ENCODE results near the gene ERP44.
"Not testable (repeated sequence)": the region's sequence is repeated elsewhere in the genome, so short reads cannot be mapped to it uniquely, and the experiment has no call there.

The ERP44 gene

DNA sequence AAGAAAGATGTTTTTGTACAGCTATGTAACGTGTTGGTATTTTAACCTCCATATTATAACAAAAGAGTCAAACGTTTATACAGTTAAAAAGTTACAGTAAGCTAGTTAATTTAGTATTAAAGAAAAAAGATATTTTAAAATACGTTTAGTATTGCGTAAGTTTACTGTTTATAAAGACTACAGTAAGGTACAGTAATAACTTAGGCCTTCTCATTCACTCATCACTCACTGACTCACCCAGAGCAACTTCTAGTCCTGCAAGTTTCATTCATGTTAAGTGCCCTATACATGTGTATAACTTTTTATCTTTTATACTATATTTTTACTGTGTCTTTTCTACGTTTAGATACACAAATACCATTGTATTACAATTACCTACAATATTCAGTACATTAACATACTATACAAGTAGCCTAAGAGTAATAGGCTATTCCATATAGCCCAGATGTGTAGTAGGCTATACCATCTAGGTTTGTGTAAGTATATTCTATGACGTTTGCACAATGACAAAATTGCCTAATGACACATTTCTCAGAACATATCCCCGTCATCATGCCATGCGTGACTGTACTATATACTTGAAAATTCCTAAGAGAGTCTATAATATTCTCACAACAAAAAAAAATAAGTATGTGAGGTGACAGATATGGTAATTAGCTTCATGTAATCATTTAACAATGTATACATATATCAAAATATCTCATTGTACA lies 33.8 kb downstream of the ERP44 start:
- DNase-seq: peak in 2 of 3 donors; percentile 33 to 34

DNA sequence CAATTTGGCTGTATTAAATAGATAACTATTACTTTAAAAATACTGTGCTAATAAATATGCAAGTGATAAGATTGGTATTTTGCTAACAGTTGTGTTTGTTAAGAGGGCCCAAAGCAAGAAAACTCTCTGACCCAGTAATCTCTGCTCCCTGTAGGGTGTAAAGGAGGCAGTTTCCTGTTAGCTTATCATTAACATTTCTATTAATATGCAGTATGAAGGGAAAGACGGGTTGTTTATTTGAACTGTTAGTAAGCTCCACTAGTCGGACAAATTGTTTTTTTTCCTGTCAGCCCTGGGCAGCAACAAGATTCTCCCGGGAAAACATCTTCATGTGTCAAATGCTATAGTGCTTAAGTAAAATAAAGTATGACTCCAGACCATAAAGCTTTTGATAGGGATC lies 35.6 kb downstream of the ERP44 start:
- no peak for DNase-seq

- DNase-seq: not testable (repeated sequence)
Observed at GRCh38 chr9:100062683-100063082, 36.1 kb downstream of the ERP44 start.

GRCh38 chr9:100058699-100059579 lies 39.9 kb downstream of the ERP44 start:
- DNase-seq: no peak

- DNase-seq: no peak
Observed at GRCh38 chr9:100057624-100058023, 41.2 kb downstream of the ERP44 start.

- peak; percentile 37 to 69 (median 61) for DNase-seq
Observed at GRCh38 chr9:100056561-100056960, 42.2 kb downstream of the ERP44 start.

DNA sequence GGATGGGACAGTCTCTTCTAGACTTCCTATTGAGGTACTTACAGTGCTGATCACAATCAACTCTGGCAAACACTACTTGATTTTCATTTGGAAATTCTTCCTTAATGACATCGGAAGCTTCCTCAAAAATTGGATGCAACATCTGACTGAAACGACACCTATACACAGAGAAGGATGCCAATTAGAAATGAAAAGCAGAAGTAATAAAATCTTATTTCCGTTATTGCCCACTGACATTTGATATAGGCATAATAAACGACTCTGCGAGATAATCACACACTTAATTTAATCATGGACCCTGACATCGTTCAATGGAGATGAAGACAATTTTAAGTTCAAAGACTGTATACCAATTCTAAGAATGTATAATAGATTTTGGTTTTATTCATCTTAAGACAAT lies 46.4 kb downstream of the ERP44 start:
- DNase-seq: no peak

GRCh38 chr9:100049551-100049950 lies 49.2 kb downstream of the ERP44 start:
- no peak for DNase-seq

DNA sequence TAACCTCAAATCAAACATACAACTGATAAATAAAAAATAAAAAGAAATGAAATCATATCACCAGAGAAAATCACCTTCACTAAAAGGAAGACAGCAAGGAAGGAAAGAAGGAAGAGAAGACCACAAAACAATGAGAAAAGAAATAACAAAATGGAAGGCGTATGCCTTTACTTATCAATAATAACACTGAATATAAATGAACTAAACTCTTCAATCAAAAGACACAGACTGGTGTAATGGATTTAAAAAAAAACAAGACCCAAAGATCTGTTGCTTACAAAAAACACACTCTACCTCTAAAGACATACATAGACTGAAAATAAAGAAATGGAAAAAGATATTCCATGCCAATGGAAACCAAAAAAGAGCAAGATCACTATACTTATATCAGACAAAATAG lies 60.3 kb downstream of the ERP44 start:
- DNase-seq: no peak

DNA sequence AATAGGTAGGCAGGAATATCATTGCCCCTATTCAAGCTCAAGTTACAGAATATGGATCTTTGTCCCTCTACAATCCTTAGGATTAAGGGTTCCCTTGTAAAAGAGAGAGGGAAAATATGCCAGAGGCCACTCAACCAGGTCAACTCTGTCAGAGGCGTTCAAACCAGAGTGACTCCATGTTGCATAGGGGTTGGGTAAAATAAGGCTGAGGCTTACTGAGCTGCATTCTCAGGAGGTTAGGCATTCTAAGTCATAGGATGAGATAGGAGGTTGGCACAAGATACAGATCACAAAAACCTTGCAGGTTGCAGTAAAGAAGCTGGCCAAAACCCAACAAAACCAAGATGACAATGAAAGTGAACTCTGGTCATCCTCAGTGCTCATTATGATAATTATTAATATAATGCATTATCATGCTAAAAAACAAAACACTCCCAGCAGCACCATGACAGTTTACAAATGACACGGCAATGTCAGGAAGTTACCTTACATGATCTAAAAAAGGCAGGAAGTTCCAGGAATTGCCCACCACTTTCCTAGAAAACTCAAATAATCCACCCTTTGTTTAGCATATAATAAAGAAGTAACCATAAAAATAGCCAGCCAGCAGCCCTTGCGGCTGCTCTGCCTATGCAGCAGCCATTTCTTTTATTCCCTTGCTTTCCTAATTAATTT lies 64.8 kb downstream of the ERP44 start:
- no peak for DNase-seq

DNA sequence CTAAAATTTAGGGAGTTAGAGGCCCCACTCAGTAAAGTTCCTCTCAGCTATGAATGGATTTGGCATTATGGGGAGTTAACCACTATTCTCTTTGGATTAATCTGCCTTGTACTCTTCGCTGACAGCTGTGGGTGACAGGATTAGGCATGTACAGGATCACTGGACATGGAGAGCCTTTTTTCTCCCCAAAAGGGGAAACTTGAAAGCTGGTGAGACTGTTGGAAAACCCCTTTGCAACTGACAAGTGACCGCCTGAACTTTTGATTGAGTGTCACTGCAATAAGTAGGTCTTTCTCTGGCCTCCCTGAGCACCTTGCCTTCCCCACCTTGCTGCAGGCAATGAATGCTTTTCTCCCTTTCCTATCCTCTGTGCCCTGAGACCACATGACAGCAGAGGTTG lies 68.3 kb downstream of the ERP44 start:
- DNase-seq: peak; percentile 62 to 68 (median 65)

DNA sequence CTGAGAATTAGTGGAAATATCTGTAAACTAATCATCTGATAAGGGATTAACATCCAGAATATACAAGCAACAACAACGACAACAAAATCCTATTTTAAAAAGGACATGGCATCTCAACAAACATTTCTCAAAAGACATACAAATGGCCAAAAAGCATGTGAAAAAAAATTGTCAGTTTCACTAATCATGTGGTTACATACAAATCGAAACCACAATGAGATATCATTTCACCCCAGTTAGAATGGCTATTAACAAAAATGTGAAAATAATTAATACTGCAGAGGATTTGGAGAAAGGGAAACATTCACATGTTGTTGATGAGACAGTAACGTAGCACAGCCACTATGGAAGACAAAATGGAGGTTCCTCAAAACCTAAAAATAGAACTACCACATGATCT lies 69.5 kb downstream of the ERP44 start:
- peak in 1 of 3 donors; percentile 20 for DNase-seq

DNA sequence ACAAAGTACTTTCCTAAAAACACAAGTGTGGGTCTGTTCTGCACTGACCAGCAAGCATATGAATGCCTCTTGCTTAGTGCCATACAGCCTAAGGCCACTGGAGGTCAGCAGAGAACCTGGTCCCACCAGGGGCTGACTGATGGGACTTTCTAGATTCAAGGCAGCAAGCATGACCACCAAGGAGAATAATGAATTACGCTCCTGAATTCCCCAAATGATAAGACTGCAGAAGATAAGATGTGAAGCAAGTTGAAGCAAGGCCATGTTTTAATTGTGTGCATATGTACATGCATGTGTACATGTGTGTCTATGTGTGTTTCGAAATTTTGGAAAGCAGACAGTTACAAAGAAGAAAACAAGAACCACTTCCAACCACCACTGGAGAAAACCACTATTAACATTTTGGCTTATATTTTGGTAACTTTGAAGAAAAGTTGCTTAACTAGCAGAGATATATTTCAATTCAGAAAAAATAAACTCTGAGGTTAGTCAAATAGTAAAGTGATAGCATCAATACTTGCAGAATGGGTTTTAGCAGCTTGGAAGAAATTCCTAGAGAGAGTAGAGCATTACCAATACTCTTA lies 70.5 kb downstream of the ERP44 start:
- DNase-seq: peak; percentile 84 to 86 (median 85)

- peak; percentile 15 to 25 (median 21) for DNase-seq
Observed at GRCh38 chr9:100027543-100027942, 71.3 kb downstream of the ERP44 start.

- DNase-seq: no peak
Observed at GRCh38 chr9:100021931-100022330, 76.9 kb downstream of the ERP44 start.

DNA sequence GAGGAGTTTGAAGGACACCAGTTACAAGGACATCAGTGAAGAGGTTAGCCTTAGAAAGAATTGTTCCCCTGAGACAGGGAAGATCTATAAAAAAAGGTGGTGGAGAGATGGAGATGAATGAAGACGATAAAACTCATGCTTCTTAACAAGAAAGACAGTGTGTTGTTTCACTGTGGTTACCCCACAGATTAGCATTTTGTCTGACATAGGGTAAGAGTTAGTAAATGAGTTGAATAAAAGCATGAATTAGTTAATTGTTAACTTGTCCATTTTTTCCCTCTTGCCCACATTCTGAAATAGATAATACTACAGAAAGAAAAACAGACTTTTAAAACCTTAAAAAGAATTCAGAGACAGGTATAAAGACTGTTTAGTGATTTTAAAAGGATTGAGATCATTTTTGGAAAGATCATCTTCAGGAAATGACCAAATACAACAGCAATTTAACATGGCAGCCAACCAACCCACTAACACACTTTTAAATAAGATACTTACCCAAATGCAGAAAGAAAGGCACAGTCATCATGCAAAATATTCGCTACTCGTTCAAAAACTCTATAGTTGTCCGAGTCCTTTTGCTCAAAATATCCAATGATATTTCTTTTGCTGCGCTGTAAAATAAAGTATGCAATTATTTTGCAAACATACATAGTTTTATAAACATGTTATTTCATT lies 78.5 kb downstream of the ERP44 start:
- no peak for DNase-seq

GRCh38 chr9:100019541-100019940 lies 79.3 kb downstream of the ERP44 start:
- DNase-seq: no peak

DNA sequence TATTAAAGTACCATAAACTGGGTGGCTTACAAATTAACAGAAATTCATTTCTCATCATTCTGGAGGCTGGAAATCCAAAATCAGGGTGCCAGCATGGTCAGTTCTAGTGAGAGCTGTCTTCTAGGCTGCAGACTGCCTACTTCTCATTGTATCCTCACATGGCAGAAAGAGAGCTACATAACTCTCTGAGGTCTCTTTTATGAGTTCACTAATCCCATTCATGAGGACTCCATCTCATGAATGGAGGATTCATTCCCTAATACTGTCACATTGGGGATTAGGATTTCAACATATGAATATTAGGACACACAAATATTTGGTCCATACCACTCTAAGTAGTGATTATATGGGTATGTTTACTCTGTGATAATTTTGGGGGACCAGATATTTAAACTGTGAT lies 84.0 kb downstream of the ERP44 start:
- DNase-seq: no peak

- no peak for DNase-seq
Observed at GRCh38 chr9:100013573-100013972, 85.2 kb downstream of the ERP44 start.

DNA sequence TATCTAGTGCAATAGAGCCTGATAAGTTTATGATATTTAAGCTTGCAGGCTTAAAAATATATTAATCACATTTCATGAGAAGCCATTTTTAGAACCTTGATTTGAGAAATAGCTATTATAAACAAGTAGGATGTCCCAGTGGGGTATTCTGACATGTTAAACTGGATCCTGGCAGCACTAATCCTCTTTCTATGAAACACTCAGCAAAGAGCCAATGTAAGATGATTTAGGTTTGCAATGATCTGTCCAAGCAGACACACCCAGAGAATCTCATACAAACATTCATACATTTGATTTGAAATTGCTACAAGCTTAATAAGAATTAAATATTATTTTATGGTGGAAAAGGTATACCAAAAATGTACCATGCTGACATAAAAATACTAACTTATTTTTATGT lies 86.5 kb downstream of the ERP44 start:
- no peak for DNase-seq

DNA sequence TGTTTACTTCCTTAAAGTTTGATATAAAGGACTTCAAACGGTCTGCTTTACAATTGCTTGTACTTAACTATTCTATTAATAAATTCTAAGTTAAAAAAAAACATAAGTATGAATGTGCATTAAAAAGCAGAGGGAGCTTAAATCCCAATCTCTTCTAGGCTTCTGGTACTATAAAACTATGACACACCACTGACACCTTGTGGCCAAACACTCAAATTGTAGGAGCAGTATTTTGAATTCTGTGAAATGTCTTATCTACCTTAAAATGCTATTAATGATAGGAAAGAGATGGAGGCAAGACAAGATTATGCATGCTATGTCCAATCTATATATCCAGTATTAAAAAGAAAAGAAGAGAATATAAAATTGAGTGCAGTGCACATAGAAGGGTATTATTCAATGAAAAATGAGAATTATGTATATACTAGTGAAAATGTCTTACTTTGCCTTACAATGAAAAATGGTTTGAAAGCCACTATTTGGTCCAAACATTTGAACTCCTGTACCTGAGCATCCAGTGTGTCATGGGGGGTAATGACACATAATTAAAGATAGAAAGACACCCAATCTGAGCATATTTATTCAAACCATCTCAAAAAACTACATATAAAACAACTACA lies 87.6 kb downstream of the ERP44 start:
- peak; percentile 68 to 80 (median 77) for DNase-seq

- DNase-seq: no peak
Observed at GRCh38 chr9:99999797-100000196, 99.0 kb downstream of the ERP44 start.
